Measurements from ENCODE around the gene IGFLR1. TPM values are rescaled to one million over a fixed set of nuclear protein-coding genes. Genes with fewer than 3 reads are reported as not detected.
A peak's percentile ranks its signal among the peaks of the same experiment; 100 is the strongest.

Gene IGFLR1
- total RNA-seq, 1 donor from 2014 or later: 14.8 TPM

DNA sequence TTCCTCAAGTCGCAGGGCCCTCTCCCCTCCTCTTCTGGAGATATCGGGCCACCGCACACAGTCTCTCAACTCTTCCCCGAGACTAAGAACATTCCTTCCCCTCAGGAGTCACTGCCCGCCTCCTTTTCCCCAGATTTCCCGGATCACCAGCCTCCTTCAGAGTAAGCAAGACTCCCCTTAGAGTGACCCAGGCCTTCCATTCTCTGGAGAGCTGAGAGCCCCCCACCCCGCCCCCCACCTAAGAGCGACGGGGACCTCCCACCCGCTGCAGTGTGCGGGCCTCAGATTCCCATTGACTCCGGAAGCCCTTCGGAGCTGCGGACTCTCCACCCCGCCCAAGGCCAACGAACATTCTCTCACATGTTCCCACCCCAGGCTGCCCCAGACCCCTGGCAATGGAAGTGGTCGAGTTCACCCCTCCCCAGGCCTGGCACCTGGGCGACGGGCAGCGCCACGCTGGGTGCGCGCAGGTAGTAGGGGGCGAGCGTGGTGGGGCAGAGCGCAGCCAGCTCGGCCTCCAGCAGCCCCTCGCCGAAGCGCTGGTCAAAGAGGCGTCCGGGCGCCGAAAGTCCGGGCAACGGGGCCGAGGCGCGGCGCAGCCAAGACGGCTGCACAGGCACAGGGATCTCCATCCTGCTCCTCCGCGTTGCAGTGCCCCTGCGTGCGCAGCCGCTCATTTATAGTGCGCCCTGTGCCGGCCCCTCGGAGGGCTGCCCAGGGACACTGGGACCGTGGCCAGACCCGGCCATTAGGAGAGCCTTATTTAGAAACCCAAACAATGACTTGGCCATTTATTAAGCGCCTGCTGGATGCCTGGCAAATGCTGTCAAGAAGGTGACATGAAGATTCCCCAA, 14.4 kb upstream of the IGFLR1 start, which contains the start of gene HSPB6:
Gene HSPB6, minus strand, starts transcription at position 653 of the 854 bp plus-strand sequence. Its CDS starts 21 bp downstream, at position 632.
- peak; percentile 65 for DNase-seq (ENCODE audit: low spot score)

DNA sequence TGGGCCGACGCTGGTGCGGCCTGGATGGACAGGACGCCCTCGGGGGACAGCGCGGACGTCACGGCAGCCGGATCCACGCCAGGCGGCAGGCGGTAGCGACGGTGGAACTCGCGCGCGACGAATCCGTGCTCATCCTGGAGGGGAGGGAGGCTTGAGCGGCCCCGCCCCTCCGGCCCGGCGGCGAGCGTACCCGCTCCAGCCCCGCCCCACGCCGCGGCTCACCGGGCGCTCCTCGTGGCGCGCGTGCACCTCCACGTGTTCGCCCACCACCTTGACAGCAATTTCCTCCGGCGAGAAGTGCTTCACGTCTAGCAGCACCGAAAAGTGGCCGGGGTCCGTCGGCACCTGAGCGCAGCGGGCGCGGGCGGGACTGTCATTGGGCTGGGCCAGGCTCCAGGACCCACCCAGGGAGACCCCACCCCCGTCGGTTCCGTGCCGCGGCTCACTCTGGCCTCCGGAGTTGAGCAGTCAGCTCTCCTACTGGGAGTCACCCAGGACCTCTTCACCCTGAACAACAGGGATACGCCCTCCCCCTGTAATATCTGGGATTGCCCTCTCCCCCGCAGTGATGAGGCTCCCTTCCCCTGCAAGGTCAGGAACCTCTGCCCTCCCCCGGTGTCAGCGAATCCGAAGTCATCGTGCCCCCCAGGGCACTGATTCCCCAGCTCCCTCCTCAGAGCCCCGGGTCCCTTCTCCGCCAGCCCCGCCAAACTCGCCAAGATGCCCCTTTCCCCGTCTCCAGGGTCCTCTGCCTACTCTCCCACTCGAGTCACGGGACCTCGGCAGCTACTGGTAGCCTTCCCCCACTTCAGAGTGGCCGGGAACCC, 13.5 kb upstream of the IGFLR1 start:
- DNase-seq (ENCODE audit: low spot score): peak; percentile 83

DNA sequence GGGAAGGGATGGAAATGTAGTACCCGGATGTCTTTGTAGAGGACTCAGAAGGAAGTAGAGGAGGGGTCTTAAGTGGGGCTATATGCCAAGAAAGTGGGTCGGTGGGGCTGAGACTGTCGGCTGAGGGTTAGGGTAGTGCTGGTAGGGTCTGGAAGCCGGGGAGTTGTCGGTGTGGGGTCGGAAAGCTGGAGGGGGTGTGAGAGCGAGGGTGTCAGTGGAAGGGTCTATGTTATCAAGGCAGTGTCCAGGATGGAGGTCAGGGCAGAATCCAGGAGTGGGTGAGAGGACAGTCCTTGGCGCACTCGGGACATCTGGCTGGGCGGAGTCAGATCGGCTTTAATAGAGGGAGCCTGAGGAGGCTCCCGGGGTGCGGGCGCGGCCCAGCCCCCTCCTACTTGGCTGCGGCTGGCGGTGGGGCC, 12.9 kb upstream of the IGFLR1 start:
- no peak for DNase-seq (ENCODE audit: low spot score)

DNA sequence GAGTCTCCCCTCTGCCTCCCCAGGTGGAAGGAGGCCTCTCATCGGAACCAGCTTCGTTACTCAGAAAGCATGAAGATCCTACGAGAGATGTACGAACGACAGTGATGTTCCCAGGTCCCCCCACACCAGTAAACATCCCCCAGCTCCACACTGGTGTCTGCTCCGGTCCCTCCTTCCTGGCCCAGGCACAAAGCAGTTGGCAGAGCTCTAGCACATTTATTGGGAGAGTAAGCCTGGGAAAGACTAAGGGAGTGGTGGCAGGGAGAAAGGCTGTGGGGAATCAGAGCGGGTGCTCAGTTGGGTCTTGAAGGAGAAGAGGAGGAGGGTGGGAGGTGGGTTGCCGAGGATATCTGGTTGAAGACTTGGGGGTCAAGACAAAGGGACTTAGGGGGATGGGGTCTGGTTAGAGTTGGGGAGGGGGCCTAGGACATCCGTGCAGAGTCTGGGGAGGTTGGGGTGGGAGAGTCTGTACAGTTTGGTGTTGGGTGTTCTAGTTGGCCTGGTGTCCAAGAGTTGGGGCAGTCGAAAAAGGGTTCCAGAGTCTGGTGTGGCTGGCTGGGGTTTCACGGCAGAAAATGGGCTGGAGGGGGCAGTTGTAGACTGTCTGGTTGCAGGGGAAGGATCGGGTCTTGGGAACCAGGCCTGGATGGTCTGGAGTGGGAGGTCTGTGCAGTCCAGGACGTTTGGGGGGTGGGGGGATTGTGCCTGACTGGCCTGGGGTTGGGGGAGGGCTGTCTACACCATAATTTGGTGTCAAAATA, 12.3 kb upstream of the IGFLR1 start:
- DNase-seq (ENCODE audit: low spot score): no peak

DNA sequence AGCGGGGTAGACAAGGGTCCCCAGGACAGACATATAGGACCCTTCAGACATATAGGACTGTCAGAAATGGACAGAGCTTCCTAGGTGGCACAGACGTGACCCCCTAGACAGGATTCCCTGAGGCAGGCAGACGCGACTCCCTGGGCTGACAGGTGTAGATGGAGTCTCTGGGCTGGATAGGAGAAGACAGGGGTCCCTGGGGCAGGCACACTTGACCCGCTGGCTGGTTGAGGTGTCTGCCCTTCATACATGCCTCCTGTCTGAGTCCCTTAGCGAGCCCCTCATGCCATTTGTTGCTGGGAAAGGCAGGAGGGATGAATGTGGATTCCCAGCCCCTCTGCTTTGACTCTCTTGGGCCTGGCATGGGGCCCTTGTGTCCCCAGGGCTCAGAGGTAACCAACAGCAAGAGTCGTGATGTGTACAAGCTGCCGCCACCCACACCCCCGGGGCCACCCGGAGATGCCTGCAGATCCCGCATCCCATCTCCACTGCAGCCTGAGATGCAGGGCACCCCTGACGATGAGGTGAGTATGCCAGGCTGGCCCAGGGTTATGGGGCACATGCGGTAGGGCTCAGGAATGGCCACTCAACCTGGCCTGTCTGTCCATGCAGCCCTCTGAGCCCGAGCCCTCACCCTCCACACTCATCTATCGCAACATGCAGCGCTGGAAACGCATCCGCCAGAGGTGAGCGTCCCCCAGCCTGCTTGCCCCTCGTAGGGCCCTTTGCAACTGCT, 11.6 kb upstream of the IGFLR1 start:
- DNase-seq (ENCODE audit: low spot score): no peak

DNA sequence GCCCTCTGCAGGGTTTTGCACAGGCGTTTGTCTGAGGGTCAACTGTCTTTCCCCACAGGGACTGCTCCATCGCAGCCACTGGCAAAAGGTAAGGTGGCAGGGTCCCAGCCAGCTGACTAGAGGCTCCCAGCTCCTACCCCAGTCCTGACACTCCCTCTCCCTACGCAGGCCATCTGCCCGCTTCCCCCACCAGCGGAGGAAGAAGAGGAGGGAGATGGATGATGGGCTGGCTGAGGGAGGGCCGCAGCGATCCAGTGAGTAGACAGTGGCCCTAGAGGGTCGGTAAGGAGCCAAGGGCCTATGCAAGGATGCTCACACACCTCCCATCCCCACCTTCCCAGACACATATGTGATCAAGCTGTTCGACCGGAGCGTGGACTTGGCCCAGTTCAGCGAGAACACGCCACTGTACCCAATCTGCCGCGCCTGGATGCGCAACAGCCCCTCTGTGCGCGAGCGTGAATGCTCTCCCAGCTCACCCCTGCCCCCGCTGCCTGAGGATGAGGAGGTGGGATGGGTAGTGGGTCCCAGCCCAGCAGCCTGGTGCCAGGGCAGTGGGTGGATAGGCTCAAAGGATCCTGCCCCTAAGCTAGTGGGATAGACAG, 10.6 kb upstream of the IGFLR1 start:
- DNase-seq (ENCODE audit: low spot score): no peak

DNA sequence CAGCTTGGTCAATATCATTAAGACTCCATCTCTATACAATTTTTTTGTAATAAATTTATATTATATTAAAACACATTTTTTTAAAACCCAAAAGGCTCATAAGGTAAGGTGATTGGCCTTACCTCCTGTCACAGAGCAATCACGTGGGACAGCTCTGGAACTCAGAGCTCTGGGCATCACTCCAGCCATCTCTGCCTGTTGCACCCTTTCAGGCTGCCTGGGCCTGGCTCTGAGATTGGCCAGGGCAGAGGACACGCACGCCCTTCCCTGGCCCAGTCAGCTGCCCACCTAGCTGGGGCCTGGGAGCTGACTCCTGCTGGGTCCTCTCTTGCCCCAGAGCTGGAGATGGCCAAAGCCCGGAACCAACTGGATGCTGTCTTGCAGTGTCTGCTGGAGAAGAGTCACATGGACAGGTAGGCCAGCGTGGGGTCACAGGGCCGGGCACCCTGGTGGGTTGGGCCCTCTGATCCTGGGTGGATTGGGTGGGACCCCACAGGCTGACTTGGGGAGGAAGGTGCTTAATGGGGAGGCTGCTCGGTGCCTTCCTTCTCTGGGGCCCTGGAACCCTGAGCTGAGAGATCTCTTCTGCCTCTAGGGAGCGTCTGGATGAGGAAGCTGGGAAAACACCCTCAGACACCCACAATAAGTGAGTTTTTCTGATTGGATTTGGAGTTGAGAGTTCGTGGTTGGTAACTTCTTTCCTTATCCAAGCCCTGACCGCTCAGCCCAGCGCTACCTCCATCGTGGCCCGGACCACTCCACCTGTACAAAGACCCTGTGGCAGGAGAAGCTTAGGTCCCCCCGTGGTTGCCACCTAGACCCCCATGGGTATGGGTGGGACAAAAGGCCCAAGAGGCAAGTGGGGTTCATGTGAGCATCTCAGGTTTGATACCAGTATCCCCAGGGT, 9.8 kb upstream of the IGFLR1 start:
- no peak for DNase-seq (ENCODE audit: low spot score)

DNA sequence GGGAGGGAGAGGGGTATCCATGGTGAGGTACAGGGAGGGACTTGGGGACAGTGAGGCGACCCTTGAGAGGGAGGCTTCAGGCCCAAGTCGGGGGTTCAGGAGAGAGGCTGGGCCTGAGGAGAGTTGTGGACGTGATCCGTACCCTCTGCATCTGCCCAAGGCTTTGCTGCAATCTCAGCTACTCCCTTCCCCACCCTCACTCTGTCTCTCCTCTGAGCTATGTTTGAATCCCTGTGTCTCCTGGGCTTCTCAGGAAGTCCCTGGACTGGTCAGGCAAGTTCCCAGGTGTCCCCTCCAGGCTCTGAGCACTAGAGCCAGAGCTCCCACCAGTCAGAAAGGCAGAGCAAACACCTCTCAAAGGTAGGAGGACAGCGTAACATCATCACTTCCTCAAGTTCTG, 7.9 kb upstream of the IGFLR1 start:
- no peak for DNase-seq (ENCODE audit: low spot score)

DNA sequence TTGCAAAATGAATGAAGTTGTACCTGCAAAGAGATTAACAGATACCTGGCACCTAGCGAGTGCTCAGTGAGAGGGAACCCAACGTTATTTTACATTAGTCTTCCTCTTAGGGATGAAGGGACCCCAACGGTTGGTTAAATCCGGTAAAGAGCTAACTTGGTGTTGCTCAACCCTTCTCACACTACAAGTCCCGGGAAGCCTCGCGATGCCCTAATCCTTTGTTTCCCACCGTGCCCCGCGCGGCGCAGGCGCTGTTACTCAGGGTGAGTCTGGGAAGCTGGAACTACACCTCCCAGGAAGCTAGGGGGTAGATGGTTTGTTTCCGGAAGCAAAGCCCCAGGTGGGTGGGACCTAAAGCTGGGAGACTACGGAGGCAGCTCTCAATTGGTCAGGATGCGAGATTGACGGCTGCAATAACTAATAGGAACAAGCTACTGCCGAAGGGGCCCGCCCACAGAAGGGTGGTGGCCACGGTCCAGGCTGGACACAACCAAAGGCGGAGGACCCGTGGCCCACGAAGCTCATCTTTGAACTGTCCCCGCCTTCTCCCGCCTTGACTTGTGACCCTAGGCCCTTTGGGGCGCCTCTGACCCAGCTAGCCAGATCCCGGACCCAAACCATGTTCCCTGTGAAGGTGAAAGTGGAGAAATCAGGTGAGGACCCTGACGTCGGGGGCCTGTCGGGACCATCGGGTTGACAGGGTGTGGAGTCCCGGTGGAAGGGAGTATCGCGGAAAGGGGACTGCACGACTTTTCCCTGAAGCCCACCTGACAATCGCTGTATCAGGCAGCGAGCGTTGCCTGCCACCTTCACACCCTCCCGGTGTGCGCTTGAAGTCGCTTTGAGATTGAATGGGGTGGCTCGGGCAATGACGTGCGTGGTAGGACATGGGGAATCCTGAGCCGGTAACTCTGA, 6.1 kb upstream of the IGFLR1 start, which contains the start of gene LIN37:
Gene LIN37, plus strand, starts transcription at position 471 of the 915 bp plus-strand sequence. Its CDS starts 149 bp downstream, at position 620.
- peak; percentile 99 for DNase-seq (ENCODE audit: low spot score)

DNA sequence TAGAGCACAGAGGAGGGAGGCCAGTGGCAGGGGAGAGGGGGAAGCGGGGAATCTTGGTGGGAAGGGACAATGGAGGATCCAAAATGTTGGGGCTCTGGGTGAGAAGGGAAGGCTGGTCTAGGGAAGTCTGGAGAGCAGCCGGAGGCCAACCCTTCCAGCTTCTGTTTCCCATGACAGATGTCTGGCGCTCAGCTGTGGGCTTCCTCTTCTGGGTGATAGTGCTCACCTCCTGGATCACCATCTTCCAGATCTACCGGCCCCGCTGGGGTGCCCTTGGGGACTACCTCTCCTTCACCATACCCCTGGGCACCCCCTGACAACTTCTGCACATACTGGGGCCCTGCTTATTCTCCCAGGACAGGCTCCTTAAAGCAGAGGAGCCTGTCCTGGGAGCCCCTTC, 4.3 kb upstream of the IGFLR1 start:
- DNase-seq (ENCODE audit: low spot score): no peak

DNA sequence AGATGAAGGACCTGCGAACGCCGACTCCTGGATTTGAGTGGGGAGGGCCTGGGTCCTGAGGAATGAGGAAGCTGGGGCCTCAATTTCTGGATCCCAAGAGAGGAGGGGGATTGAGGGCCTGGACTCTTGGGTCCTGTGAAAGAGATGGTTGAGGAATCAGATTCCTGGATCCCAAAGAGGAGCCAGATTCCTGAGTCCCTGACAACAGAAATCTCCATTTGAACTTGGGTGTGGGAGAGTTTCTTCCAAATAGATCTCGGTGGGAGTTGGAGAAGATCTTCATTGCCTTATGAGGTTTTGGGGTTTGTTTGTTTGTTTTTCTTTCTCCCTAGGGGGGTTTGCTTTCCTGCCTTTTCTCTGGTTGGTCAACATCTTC, 3.8 kb upstream of the IGFLR1 start:
- DNase-seq (ENCODE audit: low spot score): no peak

DNA sequence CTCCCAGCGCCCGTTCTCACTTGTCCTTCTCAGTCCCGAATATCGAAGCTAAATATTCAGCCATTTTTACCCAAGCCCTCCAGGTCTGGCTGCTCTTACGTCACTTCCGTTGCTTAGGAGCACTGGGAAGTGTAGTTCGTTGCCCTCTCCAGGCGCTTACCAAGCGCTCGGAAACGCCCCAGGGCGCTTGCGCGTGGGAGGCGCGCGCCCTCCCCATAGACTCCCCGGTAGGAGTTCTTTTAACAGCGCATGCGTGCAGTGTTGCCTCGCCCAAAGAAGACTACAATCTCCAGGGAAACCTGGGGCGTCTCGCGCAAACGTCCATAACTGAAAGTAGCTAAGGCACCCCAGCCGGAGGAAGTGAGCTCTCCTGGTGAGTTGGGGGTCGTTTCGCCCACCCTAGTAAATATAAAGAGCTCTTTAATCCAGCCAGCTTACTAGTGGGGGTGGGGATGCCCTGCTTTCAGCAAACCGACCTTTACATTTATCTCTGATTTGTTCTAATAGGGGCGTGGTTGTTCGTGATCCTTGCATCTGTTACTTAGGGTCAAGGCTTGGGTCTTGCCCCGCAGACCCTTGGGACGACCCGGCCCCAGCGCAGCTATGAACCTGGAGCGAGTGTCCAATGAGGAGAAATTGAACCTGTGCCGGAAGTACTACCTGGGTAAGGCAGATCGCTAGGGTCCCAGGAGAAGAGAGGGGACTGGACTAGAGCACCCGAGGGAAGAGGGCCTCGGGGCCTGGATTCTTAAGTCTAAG, 3.3 kb upstream of the IGFLR1 start, which contains the start of the genes PSENEN and U2AF1L4:
Gene PSENEN, plus strand, starts transcription at position 324 of the 759 bp plus-strand sequence. Its CDS starts 280 bp downstream, at position 604.
Gene U2AF1L4, minus strand, starts transcription at position 91 of the 759 bp plus-strand sequence. Its CDS starts 27 bp downstream, at position 64.
- peak; percentile 99 for DNase-seq (ENCODE audit: low spot score)

DNA sequence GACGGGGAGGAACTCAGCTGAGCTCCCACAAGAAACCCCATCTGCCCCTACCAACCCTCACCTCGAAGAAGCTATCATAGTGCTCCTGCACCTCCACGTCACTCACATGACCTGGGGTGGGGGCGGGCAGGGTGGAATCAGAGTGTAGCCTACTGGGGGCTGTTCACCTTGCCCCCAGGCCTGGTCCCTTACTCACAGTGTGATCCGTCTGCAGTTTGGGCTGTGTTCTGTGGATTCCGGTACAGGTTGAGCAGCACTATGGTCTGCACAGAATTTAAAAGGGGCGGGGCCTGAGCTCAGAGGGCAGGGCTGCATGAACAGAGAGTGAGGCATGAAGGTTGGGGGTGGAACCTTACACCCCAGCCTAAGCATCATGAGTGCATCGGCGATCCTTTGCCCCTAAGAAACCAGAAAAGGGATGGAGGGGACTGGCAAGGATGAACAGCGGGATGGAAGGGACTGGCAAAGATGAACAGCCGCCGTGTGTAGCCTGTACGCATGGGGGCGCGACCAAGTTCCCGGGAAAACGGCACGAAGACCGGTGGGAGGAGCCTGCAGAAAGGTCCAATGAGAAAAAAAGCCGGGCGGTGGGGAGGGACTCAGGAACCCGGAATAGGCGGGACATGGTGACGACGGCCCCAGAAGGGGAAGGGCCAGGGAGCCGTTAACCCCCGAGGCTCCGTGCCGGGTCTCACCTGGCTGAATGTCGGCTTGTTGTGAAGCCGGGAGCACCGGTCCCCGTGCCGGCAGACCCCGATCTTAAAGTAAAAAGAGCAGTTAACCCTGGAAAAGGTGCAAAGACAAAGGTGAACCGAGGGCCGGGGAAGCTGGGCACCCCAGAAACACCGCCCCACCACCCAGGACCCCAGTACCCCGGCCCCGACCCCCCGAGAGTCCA, 2.4 kb upstream of the IGFLR1 start:
- peak; percentile 96 for DNase-seq (ENCODE audit: low spot score)

DNA sequence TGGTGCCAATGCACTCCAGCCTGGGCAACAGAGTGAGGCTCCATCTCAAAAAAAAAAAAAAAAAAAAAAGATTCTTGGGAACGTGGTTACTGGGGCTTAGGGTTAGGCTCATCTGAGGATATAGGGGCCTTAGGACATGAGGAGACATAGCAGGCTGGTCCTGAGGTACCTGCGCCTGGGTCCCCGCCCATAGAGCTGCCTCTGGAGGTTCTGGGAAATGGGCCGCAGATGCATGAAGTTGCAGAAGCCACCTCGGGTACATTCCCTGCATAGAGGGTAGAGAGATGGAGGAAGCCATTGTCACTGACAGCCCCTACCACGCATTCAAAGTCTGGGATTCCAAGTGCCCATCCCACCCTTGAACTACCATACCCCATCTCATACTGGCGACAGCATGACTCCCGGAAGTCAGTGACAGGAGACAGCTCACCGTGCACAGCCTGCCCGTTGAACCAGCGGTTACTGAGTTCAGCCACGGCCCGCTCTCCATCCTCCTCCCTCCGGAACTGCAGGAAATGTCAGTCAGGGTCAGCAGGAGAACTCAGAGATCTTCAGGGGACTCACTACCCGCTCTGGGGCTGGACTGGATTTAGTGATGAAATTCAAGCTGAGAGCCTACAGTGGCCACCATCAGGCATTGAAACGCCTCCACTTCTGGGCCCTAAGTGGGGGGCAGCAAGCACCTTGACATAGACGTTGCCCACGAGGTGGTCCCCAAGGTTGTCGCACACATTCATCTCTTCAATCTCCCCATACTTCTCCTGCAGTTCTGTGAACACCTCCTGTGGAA, 1.6 kb upstream of the IGFLR1 start:
- no peak for DNase-seq (ENCODE audit: low spot score)

DNA sequence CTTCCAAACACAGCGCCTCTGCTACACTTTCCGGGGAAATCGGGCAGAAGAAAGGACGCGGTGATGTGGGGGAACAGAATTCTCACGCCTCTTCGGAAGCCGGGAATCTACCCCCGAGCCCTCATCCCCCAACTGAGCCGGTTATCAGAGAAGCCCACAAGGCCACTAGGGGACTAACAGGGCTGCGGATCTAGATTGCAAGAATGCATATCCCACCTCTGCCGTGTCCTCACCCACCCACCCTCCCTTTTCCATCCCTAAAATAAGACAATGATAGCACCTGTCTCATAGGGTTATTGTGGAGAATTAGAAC, 1.1 kb downstream of the IGFLR1 start:
- DNase-seq (ENCODE audit: low spot score): no peak

All from mucosa of gallbladder (tissue), 1 donor.